Gastroesophageal sphincter (tissue), 4 donors: ENCODE measurements around the gene ALK. TPM values are rescaled to one million over a fixed set of nuclear protein-coding genes. Genes with fewer than 3 reads are reported as not detected.

Experiments used
- ATAC-seq: fragments of 150-250 bp; one replicate; pipeline ENCODE4 v1.9.1; 2016; ENCODE audit warnings: mild to moderate bottlenecking, moderate library complexity
- H3K27ac ChIP-seq, 4 donors: fragments of 200-600 bp; sonication (generic) in 3 of 4; 1 replicate in 3 of 4; 2 replicates in 1 of 4; pipeline ENCODE4 v1.5.1; 2016 to 2019
- H3K27me3 ChIP-seq: fragments of 200-600 bp; sonication (generic); one replicate; pipeline ENCODE4 v1.5.1; 2019
- H3K36me3 ChIP-seq, 2 donors: fragments of 200-600 bp; sonication (generic); one replicate each; pipeline ENCODE4 v1.5.1; 2019; ENCODE audit warnings: control low read depth in 1 of 2
- H3K4me1 ChIP-seq, 3 donors: fragments of 200-600 bp; sonication (generic); 1 replicate in 2 of 3; 2 replicates in 1 of 3; pipeline ENCODE4 v1.5.1; 2016 to 2019; ENCODE audit warnings: control low read depth in 2 of 3
- H3K4me3 ChIP-seq, 2 donors: fragments of 200-600 bp; sonication (generic); one replicate each; pipeline ENCODE4 v1.5.1; 2019; ENCODE audit warnings: mild to moderate bottlenecking in 1 of 2, moderate library complexity in 1 of 2
- H3K9me3 ChIP-seq, 3 donors: fragments of 200-600 bp; sonication (generic); one replicate each; pipeline ENCODE4 v1.5.1; 2017 to 2019; ENCODE audit warnings: control low read depth in 2 of 3
- CTCF ChIP-seq, 4 experiments: fragments of 200-600 bp in 2 of 4; fragments of 450-650 bp in 2 of 4; sonication (generic) in 1 of 4; IDR thresholded peaks; one replicate each; pipeline ENCODE4 v1.5.1; 2017 to 2019; ENCODE audit warnings: antibody characterized with exemption in 4 of 4, mild to moderate bottlenecking in 2 of 4, moderate library complexity in 2 of 4
- EP300 ChIP-seq: sonication (generic); formaldehyde crosslinking; IDR thresholded peaks from one replicate; pipeline ENCODE4 v1.6.1; 2017; ENCODE audit warnings: antibody characterized with exemption, mild to moderate bottlenecking
- POLR2A ChIP-seq, 2 donors: fragments of 450-650 bp; IDR thresholded peaks; one replicate each; pipeline ENCODE4 v1.6.1; 2017; ENCODE audit warnings: antibody characterized with exemption in 2 of 2, mild to moderate bottlenecking in 2 of 2, moderate library complexity in 1 of 2
- POLR2AphosphoS5 ChIP-seq: sonication (generic); formaldehyde crosslinking; IDR thresholded peaks from one replicate; pipeline ENCODE4 v1.6.1; 2017; ENCODE audit warnings: antibody characterized with exemption
- WGBS, 2 donors: methylation state at CpG; one replicate each; pipeline ENCODE4 v1.1.5; 2018; ENCODE audit warnings: low coverage in 1 of 2; 5-methylcytosine and 5-hydroxymethylcytosine counted together
- total RNA-seq, 4 donors: library from RNA; depleted of rRNA; stranded (reverse); fragments of >200 nt; gene quantifications; one replicate each; pipeline ENCODE4 v1.1.0, GENCODE V29; 2016

Gene ALK
- total RNA-seq, 4 donors from 2014 or later = 0.94 to 1.6 (median 1.1) TPM

DNA sequence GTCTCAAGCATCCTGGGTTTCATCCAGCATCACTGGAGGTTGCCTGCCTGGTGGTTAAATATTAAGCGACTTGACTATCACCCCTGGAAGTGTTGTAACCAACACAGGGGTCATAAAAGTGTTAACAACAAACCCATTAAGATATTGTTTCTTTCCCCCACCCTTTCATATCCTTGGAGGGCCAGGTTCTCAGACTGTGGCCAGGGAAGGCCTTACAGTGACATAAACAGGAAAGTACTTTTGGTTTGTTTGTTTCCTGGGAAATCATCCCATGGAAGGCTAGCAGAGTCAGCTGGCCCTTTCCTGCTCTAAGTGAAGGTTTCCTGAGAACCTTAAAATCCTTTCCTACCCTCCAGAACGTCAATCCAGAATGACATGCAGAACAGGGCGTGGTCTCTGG lies 645.2 kb downstream of the ALK start:
- H3K27ac ChIP-seq = no peak overlapping the region
- H3K27me3 ChIP-seq = peaks cover 26% of the 10 kb centered on the region
- ATAC-seq = no peak
- peaks cover 0 to 2% (median 0%) of the 10 kb centered on the region in 3 donors for H3K4me1 ChIP-seq
- TF ChIP-seq EP300 = no peak
- no peak for TF ChIP-seq POLR2AphosphoS5
- no peak for TF ChIP-seq CTCF (IDR thresholded peaks at IDR 0.05)
- TF ChIP-seq POLR2A (IDR thresholded peaks at IDR 0.05) = no peak
- 61 to 88% methylated on average over 1 to 3 of the region's 3 CpGs for WGBS, 2 donors
- H3K9me3 ChIP-seq = no peaks in the 10 kb centered on the region
- H3K4me3 ChIP-seq = no peak overlapping the region
- no peaks in the 10 kb centered on the region for H3K36me3 ChIP-seq

- H3K36me3 ChIP-seq = no peaks in the 10 kb centered on the region
- no peak for ATAC-seq
- no peaks in the 10 kb centered on the region for H3K9me3 ChIP-seq
- peaks cover 27% of the 10 kb centered on the region for H3K27me3 ChIP-seq
- no peak for TF ChIP-seq POLR2AphosphoS5
- TF ChIP-seq EP300 = no peak
- TF ChIP-seq CTCF (IDR thresholded peaks at IDR 0.05) = no peak
- no peak for TF ChIP-seq POLR2A (IDR thresholded peaks at IDR 0.05)
- 87 to 97% methylated on average over 3 of the region's 4 CpGs for WGBS, 2 donors
- no peaks in the 10 kb centered on the region for H3K4me1 ChIP-seq
- no peak overlapping the region for H3K27ac ChIP-seq
- H3K4me3 ChIP-seq = no peak overlapping the region
Measured at GRCh38 chr2:29275186-29275585, 646.2 kb downstream of the ALK start.

GRCh38 chr2:29273685-29274611 lies 647.4 kb downstream of the ALK start:
- H3K36me3 ChIP-seq = no peaks in the 10 kb centered on the region
- TF ChIP-seq CTCF (IDR thresholded peaks at IDR 0.05) = no peak
- TF ChIP-seq POLR2AphosphoS5 = no peak
- TF ChIP-seq EP300 = no peak
- no peak for TF ChIP-seq POLR2A (IDR thresholded peaks at IDR 0.05)
- no peaks in the 10 kb centered on the region for H3K9me3 ChIP-seq
- no peak for ATAC-seq
- H3K4me3 ChIP-seq = no peak overlapping the region
- 50 to 59% methylated on average over 3 to 4 of the region's 6 CpGs for WGBS, 2 donors
- peaks cover 25% of the 10 kb centered on the region for H3K27me3 ChIP-seq
- no peaks in the 10 kb centered on the region for H3K4me1 ChIP-seq
- no peak overlapping the region for H3K27ac ChIP-seq

GRCh38 chr2:29273004-29273684 lies 648.2 kb downstream of the ALK start:
- Histone ChIP-seq H3K27ac (no peak overlapping the region), H3K4me1 (no peaks in the 10 kb centered on the region), H3K27me3 (peaks cover 25% of the 10 kb centered on the region), H3K9me3 (no peaks in the 10 kb centered on the region), H3K36me3 (no peaks in the 10 kb centered on the region), H3K4me3 (no peak overlapping the region)
- ATAC-seq = no peak
- TF ChIP-seq POLR2A (IDR thresholded peaks at IDR 0.05) (no peak), POLR2AphosphoS5 (no peak), CTCF (IDR thresholded peaks at IDR 0.05) (no peak), EP300 (no peak)
- 94% methylated on average over 4 of the region's 6 CpGs; no CpG with 5 or more reads in 1 of the 2 donors for WGBS, 2 donors
